ENCODE measurements around the gene SART1. TPM values are rescaled to one million over a fixed set of nuclear protein-coding genes. Genes with fewer than 3 reads are reported as not detected.
A peak's percentile ranks its signal among the peaks of the same experiment; 100 is the strongest.

The SART1 gene, protein sequence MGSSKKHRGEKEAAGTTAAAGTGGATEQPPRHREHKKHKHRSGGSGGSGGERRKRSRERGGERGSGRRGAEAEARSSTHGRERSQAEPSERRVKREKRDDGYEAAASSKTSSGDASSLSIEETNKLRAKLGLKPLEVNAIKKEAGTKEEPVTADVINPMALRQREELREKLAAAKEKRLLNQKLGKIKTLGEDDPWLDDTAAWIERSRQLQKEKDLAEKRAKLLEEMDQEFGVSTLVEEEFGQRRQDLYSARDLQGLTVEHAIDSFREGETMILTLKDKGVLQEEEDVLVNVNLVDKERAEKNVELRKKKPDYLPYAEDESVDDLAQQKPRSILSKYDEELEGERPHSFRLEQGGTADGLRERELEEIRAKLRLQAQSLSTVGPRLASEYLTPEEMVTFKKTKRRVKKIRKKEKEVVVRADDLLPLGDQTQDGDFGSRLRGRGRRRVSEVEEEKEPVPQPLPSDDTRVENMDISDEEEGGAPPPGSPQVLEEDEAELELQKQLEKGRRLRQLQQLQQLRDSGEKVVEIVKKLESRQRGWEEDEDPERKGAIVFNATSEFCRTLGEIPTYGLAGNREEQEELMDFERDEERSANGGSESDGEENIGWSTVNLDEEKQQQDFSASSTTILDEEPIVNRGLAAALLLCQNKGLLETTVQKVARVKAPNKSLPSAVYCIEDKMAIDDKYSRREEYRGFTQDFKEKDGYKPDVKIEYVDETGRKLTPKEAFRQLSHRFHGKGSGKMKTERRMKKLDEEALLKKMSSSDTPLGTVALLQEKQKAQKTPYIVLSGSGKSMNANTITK
- total RNA-seq (2013; cell fraction: nucleolus; rRNA removed) = 20.4 and 21.3 TPM in 2 replicates
- total RNA-seq (2014; rRNA removed) (47.3 and 60.2 TPM in 2 replicates), total RNA-seq (2014; rRNA removed; fragmentation: Illumina TruSeq; extraction: Trizol) (22.3 and 29.8 TPM in 2 replicates), total RNA-seq (2021) (54.1 and 56.1 TPM in 2 replicates), polyA plus RNA-seq (2011; rRNA removed) (4.1 and 17.5 TPM in 2 replicates), polyA plus RNA-seq (2014; fragmentation: Illumina TruSeq; extraction: Trizol) (4.9 and 23.1 TPM in 2 replicates), polyA plus RNA-seq (2014; fragmentation: Nextera tagmentation; extraction: Ambion mirVana) (10 to 100 TPM in 1 of 2 experiments, 1 to 10 TPM in 1; 6.2 to 14.8 TPM), polyA plus RNA-seq (2014; rRNA removed) (45.0 and 73.4 TPM in 2 replicates), polyA plus RNA-seq (2016; fragmentation: Nextera tagmentation; extraction: Ambion mirVana) (10 to 100 TPM; 50.4 to 60.5 TPM), polyA minus RNA-seq (2011; rRNA and poly(A)+ RNA removed) (7.2 and 11.3 TPM in 2 replicates), Bru-seq, nascent RNA (percentile 76 among the genes with signal in this experiment), BruChase-seq, experiment 1, labeled RNA remaining after a 6-hour chase (percentile 90 among the genes with signal in this experiment), BruChase-seq, experiment 2, labeled RNA remaining after a 2-hour chase (percentile 84 among the genes with signal in this experiment)
- polyA plus RNA-seq (2011; ENCODE audit: low read depth) = 17.1 TPM
- 17.4 and 19.6 TPM in 2 replicates for polyA plus RNA-seq (2011; cell fraction: cytosol; rRNA removed)
- 44.5 and 73.8 TPM in 2 replicates for polyA plus RNA-seq (2011; cell fraction: nucleus; rRNA removed)
- 41.7 and 65.1 TPM in 2 replicates for polyA plus RNA-seq (2012)
- 8.7 and 19.4 TPM in 2 replicates for polyA minus RNA-seq (2011; cell fraction: cytosol; rRNA and poly(A)+ RNA removed)
- 9.8 and 15.8 TPM in 2 replicates for polyA minus RNA-seq (2011; cell fraction: nucleus; rRNA and poly(A)+ RNA removed)
- long read RNA-seq, experiment 1, partial matches to known transcripts = 4 of 7 reads
- long read RNA-seq, experiment 1, other reads (novel, unspliced or antisense) = 0 of 7 reads
- long read RNA-seq, experiment 2, partial matches to known transcripts = 5 of 6 reads
- long read RNA-seq, experiment 2, other reads (novel, unspliced or antisense) = 1 of 6 reads

DNA sequence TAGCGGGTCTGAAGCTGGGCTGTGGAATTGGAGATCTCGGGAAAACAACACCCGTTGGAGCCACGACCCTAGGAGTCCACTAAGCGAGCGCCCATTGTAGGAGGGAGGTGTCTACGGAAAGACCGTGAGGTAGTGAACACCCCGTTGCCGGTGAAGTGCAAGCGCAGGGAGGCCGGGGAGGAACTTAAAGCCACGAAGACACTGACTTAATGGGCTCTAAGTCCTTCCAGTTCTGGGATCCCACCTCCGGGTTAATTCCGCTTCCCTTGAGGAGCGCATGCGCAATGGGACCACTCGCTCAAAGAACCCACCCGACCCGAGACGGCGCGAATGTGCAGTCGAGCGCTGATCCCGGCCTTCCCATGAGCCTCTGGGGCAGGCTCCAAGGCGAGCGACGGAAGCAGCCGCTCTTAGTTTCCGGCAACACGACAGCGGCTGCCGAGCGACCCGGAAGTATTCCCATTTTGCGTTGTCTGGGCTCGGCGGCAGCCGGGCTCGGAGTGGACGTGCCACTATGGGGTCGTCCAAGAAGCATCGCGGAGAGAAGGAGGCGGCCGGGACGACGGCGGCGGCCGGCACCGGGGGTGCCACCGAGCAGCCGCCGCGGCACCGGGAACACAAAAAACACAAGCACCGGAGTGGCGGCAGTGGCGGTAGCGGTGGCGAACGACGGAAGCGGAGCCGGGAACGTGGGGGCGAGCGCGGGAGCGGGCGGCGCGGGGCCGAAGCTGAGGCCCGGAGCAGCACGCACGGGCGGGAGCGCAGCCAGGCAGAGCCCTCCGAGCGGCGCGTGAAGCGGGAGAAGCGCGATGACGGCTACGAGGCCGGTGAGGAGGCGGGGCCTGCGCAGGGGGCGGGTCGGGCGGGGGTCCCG lies at the start of gene SART1:
Gene SART1, plus strand, starts transcription at position 468 of the 874 bp plus-strand sequence. Its CDS starts 47 bp downstream, at position 515.
- no peaks in the 10 kb centered on the region for H3K27me3 ChIP-seq (replicated peaks in 1 of 2; ENCODE audit: control insufficient read depth in 2 of 2, insufficient read depth in 2 of 2, low read length in 1 of 2)
- peak within 1 kb of the TSS; percentile 88 for H3K4me2 ChIP-seq (ENCODE audit: control insufficient read depth, insufficient read depth)
- no peaks in the 10 kb centered on the region for H3K9me3 ChIP-seq (replicated peaks; ENCODE audit: control insufficient read depth, insufficient read depth, low read length)
- peak within 1 kb of the TSS; percentile 96 for H3K27ac ChIP-seq (ENCODE audit: control insufficient read depth, insufficient read depth)
- peak; percentile 95 for ATAC-seq
- H3K79me2 ChIP-seq (ENCODE audit: control insufficient read depth, insufficient read depth, low read length) = peaks cover 32% of the 10 kb centered on the region
- in situ Hi-C loops (cut with MboI) (no loop called here), intact Hi-C loops (cut with micrococcal nuclease; ENCODE audit: unreplicated experiment) (loop anchor here (1.0 to 2.0 kb wide), 3 partner anchors 41 to 73 kb away; partner anchors contain the start of genes BANF1, C11orf68, DRAP1 and EIF1AD)
- peak within 1 kb of the TSS; percentile 91 for H2AFZ ChIP-seq (ENCODE audit: control insufficient read depth, low read depth, low read length)
- peak within 1 kb of the TSS; percentile 95 for H3K4me3 ChIP-seq
- RAD21 ChIA-PET (ENCODE audit: unreplicated experiment) = interaction anchor here (1.1 to 1.8 kb wide), 4 partner anchors 70 to 102 kb away, joined by 5 to 8 read pairs (median 6); partner anchors contain the start of genes CCDC85B, FIBP and MUS81
- POLR2A ChIA-PET = interaction anchor here (0.7 to 1.5 kb wide), 6 partner anchors 22 to 102 kb away, joined by 3 to 9 read pairs (median 4); partner anchors contain the start of genes FIBP and MUS81
- BruUV-seq (replicated peaks) = TSS peak; percentile 99
- peak; percentile 94 for DNase-seq (ENCODE audit: low read depth, low spot score)
- CTCF ChIA-PET = interaction anchor here (0.8 to 4.4 kb wide), 4 partner anchors 27 to 76 kb away, joined by 3 to 30 read pairs (median 13); partner anchors contain the start of genes CCDC85B and FIBP
- H4K20me1 ChIP-seq (ENCODE audit: control insufficient read depth, insufficient read depth) = no peaks in the 10 kb centered on the region; the same call in 1 of the 2 replicates
- peaks cover 17 to 22% of the 10 kb centered on the region in 2 experiments; a peak in 3 of 4 replicates for H3K36me3 ChIP-seq (ENCODE audit: control insufficient read depth in 2 of 2, insufficient read depth in 2 of 2, low read length in 1 of 2)
- H3K4me1 ChIP-seq (ENCODE audit: control insufficient read depth, insufficient read depth, low read length) = peaks cover 14% of the 10 kb centered on the region
- under 1% methylated on average over 60 of the region's 97 CpGs for WGBS (ENCODE audit: insufficient coverage, insufficient replicate concordance, low lambda C conversion rate, missing lambda C conversion rate)
- FAIRE-seq = peak; percentile 99
- SMC1A ChIA-PET (ENCODE audit: uncharacterized antibody, unreplicated experiment) = interaction anchor here (1.1 to 1.8 kb wide), 3 partner anchors 71 to 88 kb away, joined by 3 read pairs; partner anchors contain the start of gene CCDC85B
- H3K9ac ChIP-seq (ENCODE audit: control insufficient read depth, insufficient read depth, low read length) = peak within 1 kb of the TSS; percentile 98
- TF ChIP-seq RB1 (IDR thresholded peaks at IDR 0.05; ENCODE audit: borderline replicate concordance) (peak; percentile 83; the same call in 1 of the 2 replicates), CHD2 (IDR thresholded peaks at IDR 0.05; ENCODE audit: borderline replicate concordance, low read depth, low read length) (peak; percentile 72; the same call in 1 of the 2 replicates), NBN (IDR thresholded peaks at IDR 0.05) (peak; percentile 57), BMI1 (IDR thresholded peaks at IDR 0.05; ENCODE audit: borderline replicate concordance) (no peak), RELA (IDR thresholded peaks at IDR 0.05; ENCODE audit: borderline replicate concordance, partially characterized antibody) (no peak), RFX5 (IDR thresholded peaks at IDR 0.05; ENCODE audit: low read depth, low read length) (no peak), ZNF24 (IDR thresholded peaks at IDR 0.05) (no peak), LARP7 (IDR thresholded peaks at IDR 0.05) (peak; percentile 80), NR2F1 (conservative IDR thresholded peaks at IDR 0.05) (0 out of 2 replicates have a peak, but pooled peaks have one; percentile 25), ZBED1 (IDR thresholded peaks at IDR 0.05; ENCODE audit: borderline replicate concordance) (peak; percentile 79; the same call in 1 of the 2 replicates)
- TF ChIP-seq, protein P1, sequence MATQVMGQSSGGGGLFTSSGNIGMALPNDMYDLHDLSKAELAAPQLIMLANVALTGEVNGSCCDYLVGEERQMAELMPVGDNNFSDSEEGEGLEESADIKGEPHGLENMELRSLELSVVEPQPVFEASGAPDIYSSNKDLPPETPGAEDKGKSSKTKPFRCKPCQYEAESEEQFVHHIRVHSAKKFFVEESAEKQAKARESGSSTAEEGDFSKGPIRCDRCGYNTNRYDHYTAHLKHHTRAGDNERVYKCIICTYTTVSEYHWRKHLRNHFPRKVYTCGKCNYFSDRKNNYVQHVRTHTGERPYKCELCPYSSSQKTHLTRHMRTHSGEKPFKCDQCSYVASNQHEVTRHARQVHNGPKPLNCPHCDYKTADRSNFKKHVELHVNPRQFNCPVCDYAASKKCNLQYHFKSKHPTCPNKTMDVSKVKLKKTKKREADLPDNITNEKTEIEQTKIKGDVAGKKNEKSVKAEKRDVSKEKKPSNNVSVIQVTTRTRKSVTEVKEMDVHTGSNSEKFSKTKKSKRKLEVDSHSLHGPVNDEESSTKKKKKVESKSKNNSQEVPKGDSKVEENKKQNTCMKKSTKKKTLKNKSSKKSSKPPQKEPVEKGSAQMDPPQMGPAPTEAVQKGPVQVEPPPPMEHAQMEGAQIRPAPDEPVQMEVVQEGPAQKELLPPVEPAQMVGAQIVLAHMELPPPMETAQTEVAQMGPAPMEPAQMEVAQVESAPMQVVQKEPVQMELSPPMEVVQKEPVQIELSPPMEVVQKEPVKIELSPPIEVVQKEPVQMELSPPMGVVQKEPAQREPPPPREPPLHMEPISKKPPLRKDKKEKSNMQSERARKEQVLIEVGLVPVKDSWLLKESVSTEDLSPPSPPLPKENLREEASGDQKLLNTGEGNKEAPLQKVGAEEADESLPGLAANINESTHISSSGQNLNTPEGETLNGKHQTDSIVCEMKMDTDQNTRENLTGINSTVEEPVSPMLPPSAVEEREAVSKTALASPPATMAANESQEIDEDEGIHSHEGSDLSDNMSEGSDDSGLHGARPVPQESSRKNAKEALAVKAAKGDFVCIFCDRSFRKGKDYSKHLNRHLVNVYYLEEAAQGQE (IDR thresholded peaks at IDR 0.05; ENCODE audit: low read depth, low read length) = 0 out of 2 replicates have a peak, but pooled peaks have one; percentile 18

All from GM12878 (cell line).